HTERT RPE-1 (cell line): ENCODE measurements around the gene PLA2G6.

ENCODE experiments used
- in situ Hi-C: fragments of 300-500 bp; cut with MboI; formaldehyde crosslinking; loops from 4 replicates; pipeline ENCODE4 v1.14.3; 2020; ENCODE audit warnings: low sequenced_read_pairs

The PLA2G6 gene, protein sequence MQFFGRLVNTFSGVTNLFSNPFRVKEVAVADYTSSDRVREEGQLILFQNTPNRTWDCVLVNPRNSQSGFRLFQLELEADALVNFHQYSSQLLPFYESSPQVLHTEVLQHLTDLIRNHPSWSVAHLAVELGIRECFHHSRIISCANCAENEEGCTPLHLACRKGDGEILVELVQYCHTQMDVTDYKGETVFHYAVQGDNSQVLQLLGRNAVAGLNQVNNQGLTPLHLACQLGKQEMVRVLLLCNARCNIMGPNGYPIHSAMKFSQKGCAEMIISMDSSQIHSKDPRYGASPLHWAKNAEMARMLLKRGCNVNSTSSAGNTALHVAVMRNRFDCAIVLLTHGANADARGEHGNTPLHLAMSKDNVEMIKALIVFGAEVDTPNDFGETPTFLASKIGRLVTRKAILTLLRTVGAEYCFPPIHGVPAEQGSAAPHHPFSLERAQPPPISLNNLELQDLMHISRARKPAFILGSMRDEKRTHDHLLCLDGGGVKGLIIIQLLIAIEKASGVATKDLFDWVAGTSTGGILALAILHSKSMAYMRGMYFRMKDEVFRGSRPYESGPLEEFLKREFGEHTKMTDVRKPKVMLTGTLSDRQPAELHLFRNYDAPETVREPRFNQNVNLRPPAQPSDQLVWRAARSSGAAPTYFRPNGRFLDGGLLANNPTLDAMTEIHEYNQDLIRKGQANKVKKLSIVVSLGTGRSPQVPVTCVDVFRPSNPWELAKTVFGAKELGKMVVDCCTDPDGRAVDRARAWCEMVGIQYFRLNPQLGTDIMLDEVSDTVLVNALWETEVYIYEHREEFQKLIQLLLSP

GRCh38 chr22:38181453-38182200 is at the start of gene PLA2G6:
PLA2G6 (minus strand) TSS chr22:38181830; CDS start chr22:38169426, 12,404 bp downstream.
- in situ Hi-C loops = no loop called here

DNA sequence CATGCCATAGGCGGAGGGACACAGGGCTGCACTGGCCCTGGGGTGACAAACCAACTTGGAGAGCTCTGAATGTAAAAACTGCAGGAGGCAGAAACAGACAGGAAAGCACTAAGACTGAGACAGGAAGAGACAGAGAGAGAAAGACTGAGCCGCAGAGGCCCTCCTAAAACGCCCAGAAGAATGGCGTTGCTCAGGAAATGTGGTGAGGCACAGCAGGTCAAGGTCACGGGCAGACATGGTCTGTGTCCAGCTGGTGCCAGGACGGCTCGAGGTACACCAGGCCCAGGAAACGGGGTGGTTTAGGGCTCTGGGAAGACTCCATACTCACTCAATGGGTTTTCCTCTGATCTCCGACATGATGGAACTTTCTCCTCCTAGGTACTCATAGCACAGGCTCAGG is 49.3 kb upstream of the PLA2G6 start:
- in situ Hi-C loops = no loop called here

GRCh38 chr22:38230108-38230825 is 48.6 kb upstream of the PLA2G6 start:
- in situ Hi-C loops = no loop called here

DNA sequence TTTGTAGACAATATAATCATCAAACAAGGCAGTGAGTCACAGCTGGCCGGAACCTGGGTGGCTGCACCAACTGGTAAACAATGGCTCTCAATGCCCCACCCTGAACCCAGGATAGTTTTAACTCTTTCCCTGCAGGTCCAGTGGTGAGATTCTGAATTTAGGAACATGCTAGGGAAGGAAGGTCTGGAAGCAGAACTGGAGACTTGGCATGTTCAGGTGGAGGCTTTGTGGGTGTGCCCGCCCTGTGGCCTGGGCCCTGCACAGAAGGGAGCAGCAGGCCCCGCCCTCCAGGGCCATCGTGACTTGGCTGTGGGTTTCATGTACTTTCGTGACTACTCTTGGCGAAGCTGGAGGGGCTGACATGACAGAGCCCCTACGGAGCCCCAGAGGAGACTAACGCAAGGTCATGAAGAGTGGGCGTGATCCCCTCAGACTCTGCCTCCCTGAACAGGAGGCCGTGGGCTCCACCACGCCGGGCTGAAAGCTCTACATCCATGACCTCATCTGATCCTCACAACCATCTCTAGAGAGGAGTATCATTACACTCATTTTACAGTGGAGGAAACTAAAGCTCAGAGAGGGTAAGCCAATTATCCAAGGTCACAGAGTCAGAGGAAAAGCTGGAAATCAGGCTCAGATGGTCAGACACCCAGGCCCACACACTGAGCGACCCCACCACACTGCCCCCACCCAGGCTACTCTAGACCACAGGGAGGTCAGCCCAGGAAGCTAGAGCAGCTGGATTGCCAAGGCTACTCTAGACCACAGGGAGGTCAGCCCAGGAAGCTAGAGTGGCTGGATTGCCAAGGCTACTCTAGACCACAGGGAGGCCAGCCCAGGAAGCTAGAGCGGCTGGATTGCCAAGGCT is 47.5 kb upstream of the PLA2G6 start:
- in situ Hi-C loops = no loop called here

DNA sequence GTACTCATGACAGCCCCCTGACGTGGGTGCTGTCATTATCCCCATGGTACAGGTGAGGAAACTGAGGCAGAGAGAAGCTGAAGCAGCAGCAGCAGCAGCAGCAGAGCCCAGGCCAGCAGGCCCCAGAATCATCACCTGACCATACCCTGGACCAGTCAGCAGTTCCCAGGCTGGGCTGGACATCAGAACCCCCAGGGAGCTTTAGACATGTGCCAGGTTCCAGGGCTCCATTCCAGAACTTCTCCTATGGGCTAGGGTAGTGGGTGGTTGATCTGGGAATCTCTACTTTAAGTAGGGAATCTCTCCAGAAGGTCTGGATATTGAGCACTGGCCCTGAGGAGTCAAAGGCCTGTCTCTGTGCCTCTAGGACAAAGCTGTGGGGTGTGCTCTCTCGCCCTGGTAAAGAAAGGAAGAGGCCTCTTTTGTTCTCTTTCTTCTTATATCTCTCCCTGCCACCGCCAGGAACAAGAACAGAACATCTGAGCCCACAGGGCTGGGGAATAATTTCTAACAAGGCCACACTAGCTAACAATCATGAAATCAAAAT is 46.8 kb upstream of the PLA2G6 start:
- in situ Hi-C loops = no loop called here

DNA sequence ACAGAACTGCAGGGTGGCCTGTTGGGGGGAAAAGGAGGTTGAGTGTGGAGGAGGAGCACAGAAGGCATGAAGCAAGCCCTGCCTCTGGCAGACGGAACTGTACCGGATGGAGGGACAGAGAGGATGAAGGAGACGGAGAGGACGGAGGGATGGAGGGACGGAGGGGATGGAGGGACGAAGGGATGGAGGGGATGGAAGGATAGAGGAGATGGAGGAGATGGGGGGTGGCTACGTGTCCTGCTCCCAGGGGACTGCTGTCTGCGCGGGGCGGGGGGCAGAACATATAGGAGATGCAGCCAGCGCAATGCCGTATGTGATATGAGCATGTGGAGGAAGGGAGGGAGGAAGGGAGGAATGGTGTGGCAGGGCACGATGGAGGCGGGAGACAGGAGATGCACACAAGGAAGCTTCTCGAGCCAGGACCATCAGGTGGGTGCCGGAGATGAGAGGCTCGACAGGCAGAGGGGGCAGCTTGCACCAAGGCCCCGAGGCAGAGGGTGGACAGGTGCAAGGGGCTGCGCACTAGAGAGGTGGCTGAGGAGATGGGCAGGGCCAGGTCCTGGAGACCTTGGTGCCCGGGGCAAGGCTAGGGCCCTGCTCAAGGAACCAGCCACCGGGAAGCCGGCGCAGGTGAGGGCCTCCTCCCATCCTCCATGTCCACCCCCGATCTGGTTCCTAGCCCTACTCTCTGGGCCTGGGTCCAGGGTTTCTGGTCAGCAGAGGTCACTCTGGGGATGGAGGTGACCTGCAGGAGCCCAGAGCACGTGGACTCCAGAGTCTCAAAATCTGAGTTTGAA is 45.4 kb upstream of the PLA2G6 start:
- in situ Hi-C loops = no loop called here

DNA sequence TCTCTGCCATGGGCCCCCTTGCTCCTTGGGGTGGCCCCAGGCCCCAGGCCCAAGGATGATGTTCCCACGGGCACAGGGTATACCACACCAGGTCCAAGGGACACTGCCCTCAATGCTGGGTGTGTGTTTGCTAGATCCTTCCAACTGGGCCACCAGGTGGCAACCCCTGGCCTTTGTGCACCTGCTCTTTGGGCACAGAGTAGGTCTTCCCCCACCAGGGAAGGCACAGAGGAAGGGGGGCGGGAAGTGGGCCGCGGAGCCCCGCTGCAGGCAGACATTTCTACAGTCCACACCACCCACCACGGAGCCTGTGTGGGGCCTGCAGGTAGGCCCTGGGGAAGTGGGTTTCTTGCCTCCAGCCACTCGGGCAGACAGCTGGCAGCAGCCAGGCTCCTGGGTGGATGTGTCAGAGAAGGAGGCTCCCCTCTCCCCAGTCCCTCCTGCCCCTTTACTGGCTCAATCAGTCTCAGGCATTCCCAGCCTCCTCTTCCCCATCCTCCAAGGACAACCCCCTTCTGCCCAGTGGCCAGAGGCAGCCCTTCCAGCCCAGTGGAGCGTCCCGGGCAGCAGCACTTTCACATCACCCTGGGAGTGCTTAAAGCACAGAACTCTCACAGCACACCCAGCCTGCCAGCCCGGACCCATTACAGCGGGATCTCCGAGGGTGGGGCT is 41.8 kb upstream of the PLA2G6 start:
- in situ Hi-C loops = no loop called here

- in situ Hi-C loops = no loop called here
Observed at GRCh38 chr22:38222797-38223119, 41.1 kb upstream of the PLA2G6 start.

GRCh38 chr22:38221908-38222796 is 40.5 kb upstream of the PLA2G6 start:
- in situ Hi-C loops = no loop called here

- in situ Hi-C loops = no loop called here
Observed at GRCh38 chr22:38221407-38221806, 39.8 kb upstream of the PLA2G6 start.

DNA sequence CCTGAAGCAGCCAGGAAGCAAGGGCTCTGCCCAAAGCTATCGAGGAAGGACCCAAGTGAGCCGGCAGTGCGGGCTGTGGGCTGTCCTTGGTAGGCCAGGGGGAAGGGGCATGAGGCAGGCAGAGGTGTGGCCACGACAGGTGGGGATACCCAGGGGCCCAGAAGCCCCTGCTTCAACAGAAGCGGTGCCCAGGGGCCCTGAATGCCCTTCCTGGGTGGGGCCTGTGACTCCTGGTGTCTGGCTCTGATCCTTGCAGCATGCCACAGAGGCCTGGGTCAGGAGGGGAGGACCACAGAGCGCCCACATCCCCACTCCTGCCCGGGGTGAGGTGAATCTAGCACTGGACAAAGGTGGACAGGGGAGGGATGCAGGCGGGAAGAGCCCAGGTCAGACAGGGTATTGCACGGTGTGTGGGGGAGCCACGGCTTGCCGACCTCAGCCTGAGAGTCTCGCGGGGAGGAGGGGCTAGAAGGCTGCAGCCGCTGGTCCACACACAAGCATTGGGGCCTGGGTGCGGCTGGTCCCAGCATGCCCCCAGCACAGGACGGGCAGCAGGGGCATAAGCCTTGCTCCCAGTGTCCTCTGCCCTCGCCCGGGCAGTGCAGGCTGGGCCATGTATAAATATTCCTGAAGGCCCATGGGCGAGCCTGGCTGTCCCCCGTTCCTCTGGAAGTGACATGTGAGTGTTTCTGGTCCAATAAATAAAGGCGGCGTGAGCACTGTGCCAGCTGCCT is 39.2 kb upstream of the PLA2G6 start:
- in situ Hi-C loops = no loop called here

DNA sequence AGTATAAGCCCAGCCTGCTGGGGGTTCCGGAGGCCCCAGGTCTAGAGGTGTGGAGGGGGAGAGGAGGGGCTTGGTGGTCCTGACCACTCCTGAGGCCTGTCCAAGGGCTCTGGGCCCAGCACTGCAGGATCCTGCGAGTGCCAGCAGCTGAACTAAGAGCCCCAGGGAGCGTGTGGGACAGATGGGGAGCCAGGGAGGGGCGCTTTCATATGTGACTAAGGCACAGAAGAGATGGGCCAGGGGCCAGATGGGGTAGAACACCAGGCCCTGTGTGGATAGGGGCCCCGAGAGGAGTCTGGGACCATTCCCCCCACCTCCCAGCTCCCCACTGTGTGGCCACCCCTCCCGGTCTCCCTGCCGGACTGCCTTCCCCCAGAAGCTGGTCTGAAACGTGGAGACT is 38.5 kb upstream of the PLA2G6 start:
- in situ Hi-C loops = no loop called here

DNA sequence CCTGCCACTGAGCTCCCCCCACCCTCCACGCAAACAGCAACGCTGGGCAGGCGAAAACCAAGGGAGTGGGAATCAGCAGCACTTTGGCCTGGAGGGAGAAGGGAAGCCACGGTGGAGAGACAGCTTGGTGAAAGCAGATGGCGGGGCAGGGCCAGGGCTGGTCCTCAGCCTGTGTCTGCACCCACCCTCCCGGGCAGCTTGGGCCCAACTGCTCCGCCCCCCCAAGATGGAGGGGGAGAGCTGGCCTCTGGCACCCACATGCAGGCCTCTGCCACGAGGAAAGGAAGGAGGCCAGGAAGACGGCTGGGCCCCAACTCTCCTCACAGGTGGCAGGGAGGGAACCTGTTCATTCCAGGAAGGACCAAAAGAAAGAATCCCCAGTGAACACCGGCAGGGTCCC is 38.0 kb upstream of the PLA2G6 start:
- in situ Hi-C loops = no loop called here

DNA sequence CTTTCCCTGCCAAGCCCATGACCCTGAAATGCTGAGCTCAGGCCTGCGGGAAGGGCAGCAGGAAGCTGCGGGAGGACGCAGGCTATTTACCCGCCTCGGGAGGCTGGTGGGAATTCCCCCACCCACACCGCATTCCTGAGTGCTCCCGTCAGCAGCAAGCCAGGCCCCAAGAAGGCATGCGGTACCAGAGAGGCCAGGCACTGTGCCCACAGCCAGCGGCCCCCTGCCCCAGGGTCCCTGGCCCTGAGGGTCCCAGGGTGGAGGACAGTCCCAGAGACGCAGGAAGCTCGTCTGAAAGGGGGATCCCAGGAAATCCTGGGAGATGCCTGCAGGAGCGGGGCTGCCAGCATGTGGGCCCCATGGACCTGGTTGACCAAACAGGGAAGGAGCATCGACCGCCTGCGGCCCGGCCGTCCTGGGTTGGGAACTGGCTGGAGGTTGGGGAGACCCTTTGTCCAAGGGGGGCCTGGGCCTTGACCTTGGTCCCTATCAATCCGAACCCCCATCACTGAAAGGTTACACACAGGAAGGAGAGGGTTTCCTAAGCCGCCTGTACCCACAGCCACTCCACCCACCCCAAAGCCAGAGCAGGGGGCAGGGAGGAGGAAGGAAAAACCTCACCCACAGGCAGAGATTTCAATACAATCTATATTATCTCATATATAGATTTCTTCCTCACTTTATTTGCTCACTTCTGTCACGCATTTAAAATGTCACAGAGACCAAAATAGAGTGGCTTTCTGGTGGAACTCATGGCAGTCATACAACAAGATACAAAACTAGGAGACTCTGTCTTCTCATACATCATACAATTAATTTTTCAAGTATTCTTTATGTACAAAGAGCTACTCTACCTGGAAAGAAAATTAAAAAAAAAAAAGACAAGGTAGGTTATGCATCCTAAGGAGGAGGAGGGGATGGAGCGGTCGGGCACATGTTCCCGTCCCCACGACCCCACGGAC is 37.3 kb upstream of the PLA2G6 start:
- in situ Hi-C loops = no loop called here

- in situ Hi-C loops = no loop called here
Observed at GRCh38 chr22:38215156-38216038, 33.8 kb upstream of the PLA2G6 start.
